IPS DF 6.9 (cell line): ENCODE measurements around the gene SPOCK1.

Experiments used
- DNase-seq: peaks from one replicate; pipeline ENCODE4 v3.0.0-alpha.2; 2013; ENCODE audit warnings: low read depth, low spot score
- H3K27ac ChIP-seq: one replicate; pipeline ENCODE4 v1.5.1; 2013; ENCODE audit warnings: low read length, control low read depth
- H3K27me3 ChIP-seq: 2 replicates; pipeline ENCODE4 v1.6.1; 2013; ENCODE audit warnings: mild to moderate bottlenecking, low read length; ENCODE audit not compliant: control insufficient read depth, insufficient read depth
- H3K36me3 ChIP-seq: 2 replicates; pipeline ENCODE4 v1.6.1; 2013; ENCODE audit warnings: low read length; ENCODE audit not compliant: control insufficient read depth, insufficient read depth
- H3K4me1 ChIP-seq: 2 replicates; pipeline ENCODE4 v1.6.1; 2013; ENCODE audit warnings: low read length; ENCODE audit not compliant: control insufficient read depth, insufficient read depth
- H3K4me3 ChIP-seq: 2 replicates; pipeline ENCODE4 v1.5.1; 2013; ENCODE audit warnings: mild to moderate bottlenecking, low read length
- H3K9me3 ChIP-seq: 2 replicates; pipeline ENCODE4 v1.6.1; 2013; ENCODE audit warnings: low read length, inconsistent platforms; ENCODE audit not compliant: control insufficient read depth, insufficient read depth
- WGBS: extraction: QIAGEN DNeasy Blood & Tissue Kit; methylation state at CpG from one replicate; pipeline ENCODE4 v1.1.7; 2013; ENCODE audit warnings: mixed read lengths, missing lambda C conversion rate; ENCODE audit not compliant: insufficient read length, insufficient coverage; 5-methylcytosine and 5-hydroxymethylcytosine counted together

Gene SPOCK1

GRCh38 chr5:137273511-137273910, 225.6 kb downstream of the SPOCK1 start:
- Histone ChIP-seq H3K4me3 (no peak overlapping the region), H3K36me3 (no peaks in the 10 kb centered on the region), H3K27me3 (no peaks in the 10 kb centered on the region), H3K9me3 (no peaks in the 10 kb centered on the region), H3K4me1 (no peaks in the 10 kb centered on the region), H3K27ac (no peak overlapping the region)
- WGBS, result no CpG with 5 or more reads among the region's 1 CpG
- DNase-seq, result no peak

GRCh38 chr5:137272831-137273230, 226.3 kb downstream of the SPOCK1 start:
- Histone ChIP-seq H3K27me3 (no peaks in the 10 kb centered on the region), H3K36me3 (no peaks in the 10 kb centered on the region), H3K4me1 (no peaks in the 10 kb centered on the region), H3K9me3 (no peaks in the 10 kb centered on the region), H3K27ac (no peak overlapping the region), H3K4me3 (no peak overlapping the region)
- DNase-seq, result no peak

DNA sequence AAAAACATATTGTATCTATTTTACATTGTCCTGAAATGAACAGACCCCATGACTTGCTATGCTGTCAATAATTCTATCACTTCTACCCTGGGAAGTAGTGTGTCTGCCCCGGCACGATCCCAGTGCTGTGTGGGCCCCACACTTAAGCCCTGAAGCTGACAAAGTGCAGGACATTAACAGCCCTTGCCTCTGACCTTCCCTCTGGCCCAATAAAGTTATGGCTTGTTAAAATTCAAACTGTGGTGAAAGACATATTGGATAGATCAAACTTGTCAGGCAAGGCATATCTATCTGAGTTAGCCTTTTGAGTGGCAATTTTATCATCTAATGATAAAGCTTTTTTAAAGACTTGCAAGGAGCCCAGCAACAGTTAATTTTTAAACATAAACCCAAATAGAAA, 229.2 kb downstream of the SPOCK1 start:
- Histone ChIP-seq H3K9me3 (no peaks in the 10 kb centered on the region), H3K27ac (no peak overlapping the region), H3K4me1 (no peaks in the 10 kb centered on the region), H3K27me3 (no peaks in the 10 kb centered on the region), H3K4me3 (no peak overlapping the region), H3K36me3 (no peaks in the 10 kb centered on the region)
- WGBS, result no CpG with 5 or more reads among the region's 2 CpGs
- DNase-seq, result no peak

- DNase-seq, result no peak
- Histone ChIP-seq H3K27me3 (no peaks in the 10 kb centered on the region), H3K36me3 (no peaks in the 10 kb centered on the region), H3K4me3 (no peak overlapping the region), H3K27ac (no peak overlapping the region), H3K4me1 (no peaks in the 10 kb centered on the region), H3K9me3 (no peaks in the 10 kb centered on the region)
- no CpG with 5 or more reads among the region's 2 CpGs for WGBS
Observed at GRCh38 chr5:137269274-137269673, 229.9 kb downstream of the SPOCK1 start.

DNA sequence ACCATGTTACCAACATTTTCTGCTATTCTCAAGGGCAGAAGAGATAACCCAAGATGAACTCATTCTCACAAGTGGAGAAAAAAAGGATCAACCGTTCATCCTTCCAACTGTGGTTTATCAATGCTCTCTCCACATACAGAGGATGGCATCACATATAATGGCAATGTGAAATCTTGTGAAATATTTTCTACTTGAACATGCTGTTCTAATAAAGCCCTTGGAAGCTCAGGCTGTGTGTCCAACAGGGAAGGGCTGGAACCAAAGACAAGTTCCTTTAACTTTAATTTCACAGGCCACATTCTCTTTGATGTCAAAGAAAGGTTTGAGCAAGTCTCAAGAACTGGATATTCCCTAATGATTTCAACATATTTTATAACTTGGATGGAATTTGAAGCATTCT, 230.5 kb downstream of the SPOCK1 start:
- Histone ChIP-seq H3K4me3 (no peak overlapping the region), H3K27me3 (no peaks in the 10 kb centered on the region), H3K9me3 (no peaks in the 10 kb centered on the region), H3K27ac (no peak overlapping the region), H3K4me1 (no peaks in the 10 kb centered on the region), H3K36me3 (no peaks in the 10 kb centered on the region)
- no peak for DNase-seq
- no CpG with 5 or more reads among the region's 1 CpG for WGBS

- H3K4me3 ChIP-seq, result no peak overlapping the region
- H3K27ac ChIP-seq, result no peak overlapping the region
- no peaks in the 10 kb centered on the region for H3K4me1 ChIP-seq
- no peaks in the 10 kb centered on the region for H3K36me3 ChIP-seq
- no CpG with 5 or more reads among the region's 4 CpGs for WGBS
- H3K9me3 ChIP-seq, result no peaks in the 10 kb centered on the region
- no peak for DNase-seq
- no peaks in the 10 kb centered on the region for H3K27me3 ChIP-seq
Observed at GRCh38 chr5:137266186-137266585, 232.9 kb downstream of the SPOCK1 start.

GRCh38 chr5:137265457-137265856, 233.7 kb downstream of the SPOCK1 start:
- Histone ChIP-seq H3K9me3 (no peaks in the 10 kb centered on the region), H3K27me3 (no peaks in the 10 kb centered on the region), H3K27ac (no peak overlapping the region), H3K36me3 (no peaks in the 10 kb centered on the region), H3K4me1 (no peaks in the 10 kb centered on the region), H3K4me3 (no peak overlapping the region)
- no peak for DNase-seq
- WGBS, result no CpG with 5 or more reads among the region's 1 CpG

DNA sequence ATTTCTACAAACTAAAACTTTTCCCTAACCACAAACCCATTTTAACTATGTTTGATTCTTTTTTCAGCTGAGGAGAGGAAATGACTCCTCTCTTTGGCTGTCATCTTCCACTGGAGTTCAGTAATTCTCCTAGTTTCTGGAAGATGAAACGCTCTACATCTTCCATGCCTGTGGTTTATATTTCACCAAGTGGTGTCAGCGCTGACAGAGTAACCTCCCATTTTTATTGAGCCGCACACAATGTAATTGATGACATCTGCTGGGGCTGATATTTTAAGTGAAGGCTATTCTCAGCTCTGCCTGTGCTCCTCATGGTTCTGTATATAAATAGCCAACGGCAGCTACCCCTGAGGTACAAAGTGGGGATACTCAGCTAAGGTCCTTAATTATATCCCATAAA, 234.6 kb downstream of the SPOCK1 start:
- no peak overlapping the region for H3K27ac ChIP-seq
- H3K4me1 ChIP-seq, result no peaks in the 10 kb centered on the region
- DNase-seq, result no peak
- H3K4me3 ChIP-seq, result no peak overlapping the region
- H3K27me3 ChIP-seq, result no peaks in the 10 kb centered on the region
- H3K36me3 ChIP-seq, result no peaks in the 10 kb centered on the region
- H3K9me3 ChIP-seq, result no peaks in the 10 kb centered on the region
- WGBS, result no CpG with 5 or more reads among the region's 4 CpGs

DNA sequence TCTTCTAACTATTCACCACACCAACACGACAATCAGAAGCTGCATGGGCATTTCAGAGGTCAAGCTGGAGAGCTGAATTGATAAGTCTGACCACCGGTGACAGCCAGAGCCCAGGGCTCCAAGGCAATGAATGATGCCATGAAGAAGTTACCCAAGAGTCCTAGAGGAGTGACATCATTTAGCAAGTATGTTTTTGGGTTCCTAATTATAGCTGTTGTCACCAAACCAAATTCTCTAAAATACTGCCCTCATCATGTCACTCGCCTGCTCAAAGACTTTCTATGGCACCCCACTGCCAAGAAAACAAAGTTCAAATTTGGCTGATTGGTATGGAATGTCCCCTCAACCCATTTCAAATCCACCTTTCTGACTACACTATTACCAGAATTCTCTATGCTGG, 235.1 kb downstream of the SPOCK1 start:
- no peaks in the 10 kb centered on the region for H3K36me3 ChIP-seq
- no peak overlapping the region for H3K4me3 ChIP-seq
- no CpG with 5 or more reads among the region's 3 CpGs for WGBS
- no peak overlapping the region for H3K27ac ChIP-seq
- H3K4me1 ChIP-seq, result no peaks in the 10 kb centered on the region
- no peak for DNase-seq
- H3K9me3 ChIP-seq, result no peaks in the 10 kb centered on the region
- H3K27me3 ChIP-seq, result no peaks in the 10 kb centered on the region

DNA sequence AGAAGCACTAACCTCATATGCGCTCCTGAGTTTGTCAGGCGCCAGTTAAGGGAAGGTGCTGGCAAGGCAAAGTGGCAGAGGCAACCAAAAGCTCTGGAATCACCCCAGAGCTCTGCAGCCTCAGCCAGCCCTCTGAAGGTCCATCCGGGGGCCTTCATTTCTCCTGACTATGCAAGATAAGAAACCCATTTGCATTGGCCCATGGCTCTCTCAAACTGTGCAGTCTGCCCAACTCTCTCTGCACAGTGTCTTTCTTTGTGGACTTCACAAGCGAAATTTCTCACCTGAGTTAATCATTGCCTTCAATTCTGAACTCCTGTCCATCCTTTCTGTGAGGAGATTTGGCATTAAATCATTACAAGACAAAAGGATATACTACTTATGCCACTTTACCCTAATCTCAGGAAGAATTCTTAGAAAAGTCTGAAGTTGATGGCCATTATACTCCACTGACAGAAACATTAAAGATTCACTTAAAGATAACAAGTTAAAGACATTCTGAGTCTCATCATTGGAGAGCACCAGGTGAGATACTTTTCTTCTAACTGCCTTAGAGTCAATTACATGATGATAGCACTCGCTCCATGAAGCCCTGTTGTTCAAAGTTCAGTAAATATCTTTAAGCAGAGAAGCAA, 235.6 kb downstream of the SPOCK1 start:
- no CpG with 5 or more reads among the region's 5 CpGs for WGBS
- no peaks in the 10 kb centered on the region for H3K27me3 ChIP-seq
- no peak for DNase-seq

GRCh38 chr5:137262818-137263217, 236.3 kb downstream of the SPOCK1 start:
- no peaks in the 10 kb centered on the region for H3K9me3 ChIP-seq
- no peak for DNase-seq
- no peak overlapping the region for H3K27ac ChIP-seq
- H3K4me3 ChIP-seq, result no peak overlapping the region
- H3K4me1 ChIP-seq, result no peaks in the 10 kb centered on the region
- H3K27me3 ChIP-seq, result no peaks in the 10 kb centered on the region
- H3K36me3 ChIP-seq, result no peaks in the 10 kb centered on the region

More for the DNA sequence above, 235.6 kb downstream of the SPOCK1 start:
- Histone ChIP-seq H3K36me3 (no peaks in the 10 kb centered on the region), H3K9me3 (no peaks in the 10 kb centered on the region), H3K4me3 (no peak overlapping the region), H3K4me1 (no peaks in the 10 kb centered on the region), H3K27ac (no peak overlapping the region)
